Myocyte (in vitro differentiated cells): ENCODE results near the gene JAKMIP2. TPM values are rescaled to one million over a fixed set of nuclear protein-coding genes. Genes with fewer than 3 reads are reported as not detected.
"Not testable (repeated sequence)": the region's sequence is repeated elsewhere in the genome, so short reads cannot be mapped to it uniquely, and the experiment has no call there.

Source experiments
- DNase-seq: peaks from one replicate; pipeline ENCODE4 v3.0.0-alpha.2; 2012; ENCODE audit warnings: low read depth
- total RNA-seq: library from RNA; depleted of rRNA; stranded (reverse); fragments of >200 nt; gene quantifications from 2 replicates; pipeline ENCODE4 v1.2.3, GENCODE V29; 2014

Gene JAKMIP2
- total RNA-seq, 1 donor from 2014 or later, result not detected

GRCh38 chr5:147560718-147561331 is 221.7 kb downstream of the JAKMIP2 start:
- DNase-seq, result no peak

- no peak for DNase-seq
These were observed 222.8 kb downstream of the JAKMIP2 start for GRCh38 chr5:147559749-147560148.

- peak; percentile 79 for DNase-seq
These were observed 223.7 kb downstream of the JAKMIP2 start for GRCh38 chr5:147558826-147559225.

GRCh38 chr5:147557876-147558745 is 224.4 kb downstream of the JAKMIP2 start:
- DNase-seq, result no peak

GRCh38 chr5:147555176-147555575 is 227.4 kb downstream of the JAKMIP2 start:
- no peak for DNase-seq

GRCh38 chr5:147554261-147554817 is 228.2 kb downstream of the JAKMIP2 start:
- DNase-seq, result peak; percentile 73

- DNase-seq, result not testable (repeated sequence)
These were observed 228.7 kb downstream of the JAKMIP2 start for GRCh38 chr5:147553817-147554216.

GRCh38 chr5:147552897-147553296 is 229.6 kb downstream of the JAKMIP2 start:
- DNase-seq, result no peak

- DNase-seq, result no peak
These were observed 230.9 kb downstream of the JAKMIP2 start for GRCh38 chr5:147551677-147552076.

- DNase-seq, result peak; percentile 43
These were observed 234.8 kb downstream of the JAKMIP2 start for GRCh38 chr5:147547730-147548129.

GRCh38 chr5:147544556-147544955 is 238.0 kb downstream of the JAKMIP2 start:
- no peak for DNase-seq

- DNase-seq, result peak; percentile 59
These were observed 243.5 kb downstream of the JAKMIP2 start for GRCh38 chr5:147539053-147539452.

- no peak for DNase-seq
These were observed 244.3 kb downstream of the JAKMIP2 start for GRCh38 chr5:147538236-147538635.

Other genes starting within 250 kb of the JAKMIP2 start
- not detected in 2 replicates for gene SPINK1, start 48.9 kb upstream of the JAKMIP2 start, total RNA-seq
- not detected in 2 replicates for gene SCGB3A2, start 96.0 kb upstream of the JAKMIP2 start, total RNA-seq
- gene C5orf46, start 123.8 kb upstream of the JAKMIP2 start, total RNA-seq, result not detected in 2 replicates